ENCODE results near the gene HSD3B2.

- no peak for TF ChIP-seq CTCF (IDR thresholded peaks at IDR 0.05)
- no peak for TF ChIP-seq EP300 (IDR thresholded peaks at IDR 0.05)
- no peak for TF ChIP-seq POLR2A (IDR thresholded peaks at IDR 0.05)
- TF ChIP-seq POLR2AphosphoS5 (IDR thresholded peaks at IDR 0.05), result no peak
Observed at GRCh38 chr1:119440721-119441307, 25.9 kb downstream of the HSD3B2 start.

All from sigmoid colon (tissue), 4 donors.